Measurements from ENCODE around the gene TSC22D3.

DNA sequence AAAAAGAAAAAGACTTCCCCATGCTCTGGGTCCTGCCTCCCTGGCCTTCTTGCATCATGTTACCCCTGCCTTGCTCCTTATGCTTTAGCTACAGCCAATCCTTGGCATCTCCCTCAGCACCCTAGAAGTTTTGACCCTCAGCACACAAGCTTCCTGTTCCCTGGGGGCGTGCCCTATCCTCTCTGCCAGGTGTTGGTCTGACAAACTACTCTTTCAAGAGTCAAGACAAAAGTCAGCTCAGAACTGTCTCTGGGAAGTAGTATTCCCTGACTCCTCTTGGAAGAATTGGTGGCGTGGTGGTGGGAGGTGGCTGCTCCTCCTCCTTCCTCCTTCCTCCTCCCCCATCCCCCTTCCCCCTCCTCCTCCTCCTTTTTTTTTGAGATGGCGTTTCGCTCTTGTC is 106.3 kb downstream of the TSC22D3 start:
- TF ChIP-seq, protein P1, sequence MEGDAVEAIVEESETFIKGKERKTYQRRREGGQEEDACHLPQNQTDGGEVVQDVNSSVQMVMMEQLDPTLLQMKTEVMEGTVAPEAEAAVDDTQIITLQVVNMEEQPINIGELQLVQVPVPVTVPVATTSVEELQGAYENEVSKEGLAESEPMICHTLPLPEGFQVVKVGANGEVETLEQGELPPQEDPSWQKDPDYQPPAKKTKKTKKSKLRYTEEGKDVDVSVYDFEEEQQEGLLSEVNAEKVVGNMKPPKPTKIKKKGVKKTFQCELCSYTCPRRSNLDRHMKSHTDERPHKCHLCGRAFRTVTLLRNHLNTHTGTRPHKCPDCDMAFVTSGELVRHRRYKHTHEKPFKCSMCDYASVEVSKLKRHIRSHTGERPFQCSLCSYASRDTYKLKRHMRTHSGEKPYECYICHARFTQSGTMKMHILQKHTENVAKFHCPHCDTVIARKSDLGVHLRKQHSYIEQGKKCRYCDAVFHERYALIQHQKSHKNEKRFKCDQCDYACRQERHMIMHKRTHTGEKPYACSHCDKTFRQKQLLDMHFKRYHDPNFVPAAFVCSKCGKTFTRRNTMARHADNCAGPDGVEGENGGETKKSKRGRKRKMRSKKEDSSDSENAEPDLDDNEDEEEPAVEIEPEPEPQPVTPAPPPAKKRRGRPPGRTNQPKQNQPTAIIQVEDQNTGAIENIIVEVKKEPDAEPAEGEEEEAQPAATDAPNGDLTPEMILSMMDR (conservative IDR thresholded peaks at IDR 0.05 in 1 of 2, IDR thresholded peaks at IDR 0.05 in 1 of 2; ENCODE audit: low read depth in 1 of 2, low read length in 2 of 2): no peak
- no peak for TF ChIP-seq EZH2 (IDR thresholded peaks at IDR 0.05; ENCODE audit: low read length, missing control alignments)
